Measurements from ENCODE around the gene ADNP. TPM values are rescaled to one million over a fixed set of nuclear protein-coding genes. Genes with fewer than 3 reads are reported as not detected.
A peak's percentile ranks its signal among the peaks of the same experiment; 100 is the strongest.

Gene ADNP
- total and polyA plus RNA-seq, 10 of the 15 experiments (the other 5 are each of a cell fraction or from before 2014, with no cell fraction given): 23.0 to 74.4 (median 34.9) TPM

GRCh38 chr20:50929299-50930138, 1.7 kb downstream of the ADNP start (continued):
- TF ChIP-seq, protein P1, sequence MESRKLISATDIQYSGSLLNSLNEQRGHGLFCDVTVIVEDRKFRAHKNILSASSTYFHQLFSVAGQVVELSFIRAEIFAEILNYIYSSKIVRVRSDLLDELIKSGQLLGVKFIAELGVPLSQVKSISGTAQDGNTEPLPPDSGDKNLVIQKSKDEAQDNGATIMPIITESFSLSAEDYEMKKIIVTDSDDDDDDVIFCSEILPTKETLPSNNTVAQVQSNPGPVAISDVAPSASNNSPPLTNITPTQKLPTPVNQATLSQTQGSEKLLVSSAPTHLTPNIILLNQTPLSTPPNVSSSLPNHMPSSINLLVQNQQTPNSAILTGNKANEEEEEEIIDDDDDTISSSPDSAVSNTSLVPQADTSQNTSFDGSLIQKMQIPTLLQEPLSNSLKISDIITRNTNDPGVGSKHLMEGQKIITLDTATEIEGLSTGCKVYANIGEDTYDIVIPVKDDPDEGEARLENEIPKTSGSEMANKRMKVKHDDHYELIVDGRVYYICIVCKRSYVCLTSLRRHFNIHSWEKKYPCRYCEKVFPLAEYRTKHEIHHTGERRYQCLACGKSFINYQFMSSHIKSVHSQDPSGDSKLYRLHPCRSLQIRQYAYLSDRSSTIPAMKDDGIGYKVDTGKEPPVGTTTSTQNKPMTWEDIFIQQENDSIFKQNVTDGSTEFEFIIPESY (IDR thresholded peaks at IDR 0.05): no peak
- TF ChIP-seq USF1 (IDR thresholded peaks at IDR 0.05; ENCODE audit: borderline replicate concordance, extremely low read length, insufficient read depth, low read depth, low read length) (no peak), MTA2 (IDR thresholded peaks at IDR 0.05; ENCODE audit: low read depth) (no peak), MAX (IDR thresholded peaks at IDR 0.05; ENCODE audit: low read depth, low read length) (peak; percentile 80), POU2F2 (IDR thresholded peaks at IDR 0.05; ENCODE audit: borderline replicate concordance, low read depth, low read length) (peak; percentile 83; the same call in 1 of the 3 replicates)
- TF ChIP-seq, protein P2, sequence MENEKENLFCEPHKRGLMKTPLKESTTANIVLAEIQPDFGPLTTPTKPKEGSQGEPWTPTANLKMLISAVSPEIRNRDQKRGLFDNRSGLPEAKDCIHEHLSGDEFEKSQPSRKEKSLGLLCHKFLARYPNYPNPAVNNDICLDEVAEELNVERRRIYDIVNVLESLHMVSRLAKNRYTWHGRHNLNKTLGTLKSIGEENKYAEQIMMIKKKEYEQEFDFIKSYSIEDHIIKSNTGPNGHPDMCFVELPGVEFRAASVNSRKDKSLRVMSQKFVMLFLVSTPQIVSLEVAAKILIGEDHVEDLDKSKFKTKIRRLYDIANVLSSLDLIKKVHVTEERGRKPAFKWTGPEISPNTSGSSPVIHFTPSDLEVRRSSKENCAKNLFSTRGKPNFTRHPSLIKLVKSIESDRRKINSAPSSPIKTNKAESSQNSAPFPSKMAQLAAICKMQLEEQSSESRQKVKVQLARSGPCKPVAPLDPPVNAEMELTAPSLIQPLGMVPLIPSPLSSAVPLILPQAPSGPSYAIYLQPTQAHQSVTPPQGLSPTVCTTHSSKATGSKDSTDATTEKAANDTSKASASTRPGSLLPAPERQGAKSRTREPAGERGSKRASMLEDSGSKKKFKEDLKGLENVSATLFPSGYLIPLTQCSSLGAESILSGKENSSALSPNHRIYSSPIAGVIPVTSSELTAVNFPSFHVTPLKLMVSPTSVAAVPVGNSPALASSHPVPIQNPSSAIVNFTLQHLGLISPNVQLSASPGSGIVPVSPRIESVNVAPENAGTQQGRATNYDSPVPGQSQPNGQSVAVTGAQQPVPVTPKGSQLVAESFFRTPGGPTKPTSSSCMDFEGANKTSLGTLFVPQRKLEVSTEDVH (IDR thresholded peaks at IDR 0.05; ENCODE audit: low read depth, partially characterized antibody): peak; percentile 57

Data from GM12878 (cell line).